Activated naive CD4-positive, alpha-beta T cell treated with anti-CD3 and anti-CD28 coated beads, Interleukin-2, amount 50 U/mL, for 24 hours (primary cell): Measurements from ENCODE around the gene QRFP.

Experiments
- H3K27ac Mint-ChIP-seq: one replicate; pipeline ENCODE4 v1.8.0; 2021; ENCODE audit warnings: mild to moderate bottlenecking, mixed read lengths
- H3K27me3 Mint-ChIP-seq: one replicate; pipeline ENCODE4 v1.8.0; 2021; ENCODE audit warnings: mixed read lengths
- H3K36me3 Mint-ChIP-seq: one replicate; pipeline ENCODE4 v1.8.0; 2021; ENCODE audit warnings: mixed read lengths
- H3K4me1 Mint-ChIP-seq: one replicate; pipeline ENCODE4 v1.8.0; 2021; ENCODE audit warnings: mixed read lengths
- H3K4me3 Mint-ChIP-seq: one replicate; pipeline ENCODE4 v1.8.0; 2021; ENCODE audit warnings: mild to moderate bottlenecking, mixed read lengths
- H3K9me3 Mint-ChIP-seq: one replicate; pipeline ENCODE4 v1.8.0; 2021; ENCODE audit warnings: mixed read lengths

QRFP gene, protein sequence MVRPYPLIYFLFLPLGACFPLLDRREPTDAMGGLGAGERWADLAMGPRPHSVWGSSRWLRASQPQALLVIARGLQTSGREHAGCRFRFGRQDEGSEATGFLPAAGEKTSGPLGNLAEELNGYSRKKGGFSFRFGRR

DNA sequence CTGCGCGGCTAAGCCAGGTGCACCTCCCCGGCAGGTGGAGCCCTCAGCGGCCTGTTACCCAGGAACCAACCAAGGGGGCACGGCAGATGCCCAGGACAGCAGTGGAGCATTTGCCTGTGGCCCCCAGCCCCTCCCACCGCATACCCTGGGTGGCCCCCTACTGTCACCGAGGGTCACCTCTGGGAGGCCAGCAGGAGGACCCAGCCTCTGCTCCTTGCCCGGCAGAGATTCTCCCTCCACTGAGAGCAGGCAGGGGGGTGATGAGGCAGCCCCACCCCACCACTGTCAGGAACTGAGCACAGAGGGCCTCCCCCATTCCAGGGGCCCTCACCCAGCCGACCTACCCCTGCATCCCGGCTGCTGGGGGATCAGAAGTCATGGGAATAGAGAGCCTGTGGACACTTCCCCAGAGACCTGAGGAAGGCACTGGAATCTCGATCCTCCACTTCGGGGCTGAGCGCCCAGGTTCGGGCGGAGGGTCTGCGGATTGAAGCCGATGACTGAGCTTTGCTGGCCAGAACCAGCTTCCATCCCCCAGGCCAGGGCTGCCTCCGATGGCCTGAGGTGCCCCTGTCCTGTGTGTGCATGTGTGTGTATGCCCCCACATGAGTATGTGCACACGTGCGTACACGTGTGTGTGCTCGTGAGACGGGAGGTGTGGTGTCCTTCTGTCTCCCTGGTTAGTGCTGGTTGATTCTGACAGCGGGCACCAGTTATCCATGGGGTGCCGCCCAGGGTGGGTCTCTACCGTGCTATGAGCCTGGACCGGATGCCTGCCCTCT, at the start of gene QRFP:
QRFP (minus strand) TSS at position 580 of the 782 bp plus-strand sequence. CDS start 2,974 bp downstream, outside the sequence.
- Mint-ChIP-seq H3K27ac (no peak within 1 kb of the TSS), H3K9me3 (no peaks in the 10 kb centered on the region), H3K4me1 (no peaks in the 10 kb centered on the region), H3K4me3 (no peak within 1 kb of the TSS), H3K36me3 (no peaks in the 10 kb centered on the region), H3K27me3 (no peaks in the 10 kb centered on the region)

DNA sequence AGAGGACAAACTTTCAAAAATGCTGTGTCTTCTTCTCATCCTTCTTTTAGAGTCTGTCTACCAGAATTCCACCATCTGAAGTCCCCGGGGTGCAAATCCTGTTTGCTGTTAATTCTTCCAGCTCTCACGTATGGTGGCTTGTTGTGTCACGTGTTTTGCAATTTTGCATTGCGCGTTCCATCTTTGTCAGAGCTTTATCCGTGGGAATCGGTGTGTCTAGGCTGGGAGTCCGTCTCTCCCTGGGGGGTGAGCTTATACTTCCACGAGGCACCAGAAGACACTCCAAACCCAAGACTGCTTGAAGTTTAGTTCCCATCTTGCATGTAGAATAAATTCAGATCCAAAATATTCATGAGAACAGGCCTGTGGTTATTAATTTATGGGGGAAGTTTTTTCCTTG, 48.6 kb upstream of the QRFP start:
- no peaks in the 10 kb centered on the region for H3K36me3 Mint-ChIP-seq
- H3K27me3 Mint-ChIP-seq, result peaks cover 40% of the 10 kb centered on the region
- H3K9me3 Mint-ChIP-seq, result no peaks in the 10 kb centered on the region
- H3K4me3 Mint-ChIP-seq, result no peak overlapping the region
- no peak overlapping the region for H3K27ac Mint-ChIP-seq
- peaks cover 6% of the 10 kb centered on the region for H3K4me1 Mint-ChIP-seq

DNA sequence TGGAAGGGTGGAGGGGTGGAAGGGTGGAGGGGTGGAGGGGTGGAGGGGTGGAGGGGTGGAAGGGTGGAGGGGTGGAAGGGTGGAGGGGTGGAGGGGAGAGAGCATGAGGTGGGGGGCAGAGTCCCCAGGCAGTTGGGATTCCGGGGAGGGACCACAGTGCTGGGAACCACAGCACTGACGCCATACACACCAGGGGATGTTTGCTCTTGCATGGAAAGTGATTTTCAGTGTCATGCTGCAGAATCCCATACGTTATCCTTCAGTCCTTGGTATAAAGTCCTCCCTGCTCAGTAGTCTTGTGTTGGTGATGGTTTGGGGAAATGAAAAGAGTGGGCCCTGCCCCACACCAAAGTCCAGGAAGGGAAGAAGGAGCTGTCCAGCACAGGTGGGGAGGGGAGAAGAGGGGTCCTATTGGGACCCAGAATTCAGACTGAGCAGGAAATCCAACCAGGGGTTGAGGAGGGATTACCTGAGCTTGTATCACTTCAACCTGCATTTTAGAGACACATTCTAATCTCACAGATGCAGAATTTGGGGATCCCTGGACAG, 48.0 kb upstream of the QRFP start:
- H3K27ac Mint-ChIP-seq, result no peak overlapping the region
- no peaks in the 10 kb centered on the region for H3K9me3 Mint-ChIP-seq
- H3K4me3 Mint-ChIP-seq, result no peak overlapping the region
- H3K36me3 Mint-ChIP-seq, result no peaks in the 10 kb centered on the region
- H3K27me3 Mint-ChIP-seq, result peaks cover 40% of the 10 kb centered on the region
- peaks cover 6% of the 10 kb centered on the region for H3K4me1 Mint-ChIP-seq

DNA sequence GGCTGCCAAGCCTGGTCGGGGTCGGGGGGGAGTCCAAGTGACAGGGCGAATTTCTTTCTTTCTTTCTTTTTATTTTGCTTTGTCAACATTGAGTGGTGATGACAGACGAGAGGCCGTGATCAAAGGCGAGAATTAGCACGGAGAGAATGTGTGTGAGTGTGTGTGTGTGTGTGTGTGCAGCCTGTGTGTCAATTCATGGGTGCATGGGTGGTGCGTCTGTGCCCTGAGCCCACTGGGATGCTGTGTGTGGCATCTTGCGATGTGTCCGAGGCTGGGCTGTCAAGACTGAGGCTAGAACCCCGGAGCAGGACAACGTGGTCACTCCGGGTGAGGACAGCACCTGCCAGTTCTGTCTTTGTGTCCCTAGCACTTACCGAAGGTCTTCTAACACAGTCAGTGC, 47.2 kb upstream of the QRFP start:
- Mint-ChIP-seq H3K4me1 (peaks cover 6% of the 10 kb centered on the region), H3K4me3 (no peak overlapping the region), H3K36me3 (no peaks in the 10 kb centered on the region), H3K27ac (no peak overlapping the region), H3K9me3 (no peaks in the 10 kb centered on the region), H3K27me3 (peaks cover 38% of the 10 kb centered on the region)

DNA sequence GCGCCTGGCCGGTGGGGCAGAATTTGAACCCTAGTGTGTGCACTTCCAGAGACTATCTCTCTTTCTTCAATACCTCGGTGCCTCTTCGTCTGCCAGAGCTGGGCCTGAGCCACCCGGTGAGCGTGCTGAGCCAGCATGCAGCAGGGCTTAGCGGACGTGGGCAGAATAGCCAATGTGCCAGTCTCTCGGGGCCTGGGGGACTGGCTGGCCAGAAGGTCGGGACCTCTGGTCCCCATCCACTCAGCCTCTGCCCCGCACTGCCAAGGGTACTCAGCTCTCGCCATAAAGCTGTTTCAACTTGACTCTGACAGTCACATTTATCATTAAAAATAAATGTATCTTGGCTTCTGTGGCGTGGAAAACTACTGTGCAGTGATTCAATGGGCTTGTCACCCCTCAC, 46.6 kb upstream of the QRFP start:
- Mint-ChIP-seq H3K27ac (no peak overlapping the region), H3K4me3 (no peak overlapping the region), H3K9me3 (no peaks in the 10 kb centered on the region), H3K4me1 (peaks cover 6% of the 10 kb centered on the region), H3K36me3 (no peaks in the 10 kb centered on the region), H3K27me3 (peaks cover 37% of the 10 kb centered on the region)

DNA sequence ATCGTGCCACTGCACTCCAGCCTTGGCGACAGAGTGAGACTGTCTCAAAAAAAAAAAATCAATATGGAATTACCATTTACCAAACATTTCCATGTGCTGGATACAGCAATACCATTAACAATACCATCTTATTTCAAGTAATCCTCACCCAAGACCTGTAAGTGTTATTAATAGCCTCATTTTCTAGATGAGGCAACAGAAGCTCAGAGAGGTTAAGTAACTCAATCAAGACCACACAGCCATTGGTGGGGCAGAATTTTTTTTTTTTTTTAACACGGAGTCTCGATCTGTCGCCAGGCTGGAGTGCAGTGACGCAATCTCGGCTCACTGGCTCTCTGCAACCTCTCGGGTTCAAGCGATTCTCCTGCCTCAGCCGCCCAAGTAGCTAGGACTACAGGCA, 46.1 kb upstream of the QRFP start:
- H3K4me1 Mint-ChIP-seq, result peaks cover 6% of the 10 kb centered on the region

DNA sequence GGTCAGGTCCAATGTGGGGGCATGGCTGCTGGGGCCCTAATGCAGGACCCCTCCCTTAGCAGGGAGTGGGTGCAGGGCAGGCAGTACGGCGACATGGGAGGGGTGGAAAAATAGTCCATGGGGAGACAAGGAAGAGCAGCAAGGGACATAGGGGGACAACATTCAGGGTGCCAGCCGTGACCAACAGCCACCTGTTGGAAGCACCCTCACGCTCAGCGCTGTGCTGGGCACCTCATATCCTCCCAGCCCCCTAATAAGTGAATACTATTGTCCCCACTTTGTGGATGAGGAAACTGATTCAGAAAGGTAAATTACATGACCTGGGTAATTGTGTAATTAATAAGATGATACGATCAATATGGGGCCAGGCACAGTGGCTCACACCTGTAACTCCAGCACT, 45.5 kb upstream of the QRFP start:
- no peak overlapping the region for H3K4me3 Mint-ChIP-seq
- H3K36me3 Mint-ChIP-seq, result no peaks in the 10 kb centered on the region
- H3K27me3 Mint-ChIP-seq, result peaks cover 38% of the 10 kb centered on the region
- H3K9me3 Mint-ChIP-seq, result no peaks in the 10 kb centered on the region
- no peak overlapping the region for H3K27ac Mint-ChIP-seq
- peaks cover 7% of the 10 kb centered on the region for H3K4me1 Mint-ChIP-seq

More for the DNA sequence above, 46.1 kb upstream of the QRFP start:
- H3K9me3 Mint-ChIP-seq, result no peaks in the 10 kb centered on the region
- no peak overlapping the region for H3K4me3 Mint-ChIP-seq
- no peaks in the 10 kb centered on the region for H3K36me3 Mint-ChIP-seq
- no peak overlapping the region for H3K27ac Mint-ChIP-seq
- peaks cover 38% of the 10 kb centered on the region for H3K27me3 Mint-ChIP-seq

DNA sequence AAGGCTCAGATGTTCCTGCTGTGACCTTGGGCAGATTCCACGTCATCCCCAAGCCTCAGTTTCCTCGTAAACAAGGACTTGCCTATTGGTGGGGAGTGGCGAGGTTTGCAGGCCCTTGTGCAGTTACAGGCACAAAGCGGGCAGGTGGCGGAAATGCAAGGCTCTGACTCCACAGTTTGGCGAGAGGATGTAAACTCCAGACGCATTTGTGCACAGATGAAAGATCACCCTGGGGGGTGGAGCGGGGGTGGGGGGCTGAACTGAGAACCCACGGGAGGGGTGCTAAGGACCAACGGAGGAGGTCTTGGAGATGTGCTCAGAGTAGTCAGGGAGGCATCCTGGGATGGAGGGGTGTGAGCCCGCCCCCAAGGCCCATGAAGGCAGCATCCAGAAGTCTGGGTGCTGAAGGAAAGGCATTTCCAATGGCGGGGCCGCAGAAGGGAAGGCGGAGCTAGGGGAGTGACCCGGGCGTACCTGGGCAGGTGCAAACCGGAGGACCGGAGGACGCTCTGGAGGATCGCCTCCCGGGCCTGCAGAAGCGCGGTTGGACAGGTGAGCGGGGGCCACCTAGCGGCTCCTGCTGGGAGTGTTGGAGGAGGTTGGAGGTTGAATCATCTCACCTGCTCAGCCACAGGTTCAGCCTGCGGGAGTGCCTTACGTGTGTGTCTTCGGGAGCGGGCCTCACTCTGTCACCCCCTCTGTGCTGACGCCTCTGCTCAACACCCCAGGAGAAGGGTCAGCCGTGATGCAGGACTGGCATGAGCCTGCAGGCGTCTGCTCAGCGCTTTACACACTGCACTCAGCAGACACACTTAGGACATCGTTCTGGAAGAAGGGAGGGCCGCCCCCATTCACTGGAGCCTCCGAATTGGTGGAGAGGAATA, 44.3 kb upstream of the QRFP start:
- Mint-ChIP-seq H3K9me3 (no peaks in the 10 kb centered on the region), H3K4me3 (peak overlapping the region; percentile 33), H3K27me3 (peaks cover 40% of the 10 kb centered on the region), H3K4me1 (peaks cover 12% of the 10 kb centered on the region), H3K36me3 (no peaks in the 10 kb centered on the region), H3K27ac (no peak overlapping the region)

DNA sequence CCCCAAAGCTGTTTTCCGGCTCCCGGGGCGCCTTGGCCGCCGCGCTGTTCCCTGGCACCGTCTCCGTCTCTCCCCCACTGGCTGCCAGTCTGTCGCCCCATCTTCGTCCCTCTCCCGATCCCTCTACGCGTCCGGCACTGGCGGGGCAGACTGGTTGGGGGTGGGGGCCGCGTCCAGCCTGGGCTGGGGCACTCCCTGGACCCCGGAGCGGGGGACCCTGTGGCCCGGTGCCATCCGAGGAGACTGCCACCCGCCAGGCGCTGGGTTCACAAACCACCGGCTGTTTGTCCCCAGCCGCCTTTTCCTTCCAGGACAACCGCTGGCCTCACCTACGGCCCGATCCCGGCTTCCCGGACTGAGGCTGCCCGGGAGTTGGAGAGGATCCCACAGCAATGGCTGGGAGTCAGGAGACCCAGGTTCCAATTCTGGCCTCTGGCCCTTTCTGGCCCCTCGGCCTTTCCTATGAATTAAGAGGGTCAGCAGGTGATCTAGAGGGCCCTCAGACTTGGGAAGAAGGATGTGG, 43.5 kb upstream of the QRFP start:
- no peaks in the 10 kb centered on the region for H3K9me3 Mint-ChIP-seq
- no peak overlapping the region for H3K4me3 Mint-ChIP-seq
- H3K36me3 Mint-ChIP-seq, result no peaks in the 10 kb centered on the region

DNA sequence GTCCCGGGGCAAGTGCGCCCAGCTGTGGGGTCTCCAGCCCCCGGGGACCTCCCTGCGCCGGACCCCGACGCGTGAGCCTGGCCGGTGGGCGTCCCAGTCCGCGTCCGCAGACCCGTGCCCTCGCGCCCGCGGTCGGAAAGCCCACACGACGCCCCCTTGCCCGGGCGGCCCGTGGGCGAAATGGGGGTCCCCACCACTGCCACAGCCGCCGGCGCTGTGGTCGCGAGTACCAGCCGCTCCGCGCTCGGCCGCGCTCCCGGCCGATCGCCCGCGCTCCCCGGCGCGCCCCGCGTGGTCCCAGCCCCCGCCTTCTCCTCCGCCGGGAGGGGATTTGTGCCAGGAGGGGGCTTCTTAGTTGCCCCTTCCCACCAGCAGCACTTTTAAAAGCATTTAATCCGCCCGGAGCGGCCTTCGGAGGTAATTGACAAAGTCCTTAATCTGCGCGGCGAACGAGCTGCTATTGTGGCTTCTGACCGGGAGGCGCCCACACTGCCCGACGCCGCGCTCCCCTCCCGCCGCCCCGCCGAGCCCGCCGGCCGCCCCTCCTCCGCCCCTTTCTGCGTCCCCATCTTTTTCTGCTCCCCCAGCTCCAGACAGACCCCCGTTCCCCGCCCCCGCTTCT, 42.9 kb upstream of the QRFP start:
- H3K4me3 Mint-ChIP-seq, result peak overlapping the region; percentile 11
- H3K4me1 Mint-ChIP-seq, result peaks cover 12% of the 10 kb centered on the region

More for the DNA sequence above, 43.5 kb upstream of the QRFP start:
- no peak overlapping the region for H3K27ac Mint-ChIP-seq
- peaks cover 12% of the 10 kb centered on the region for H3K4me1 Mint-ChIP-seq
- peaks cover 38% of the 10 kb centered on the region for H3K27me3 Mint-ChIP-seq

DNA sequence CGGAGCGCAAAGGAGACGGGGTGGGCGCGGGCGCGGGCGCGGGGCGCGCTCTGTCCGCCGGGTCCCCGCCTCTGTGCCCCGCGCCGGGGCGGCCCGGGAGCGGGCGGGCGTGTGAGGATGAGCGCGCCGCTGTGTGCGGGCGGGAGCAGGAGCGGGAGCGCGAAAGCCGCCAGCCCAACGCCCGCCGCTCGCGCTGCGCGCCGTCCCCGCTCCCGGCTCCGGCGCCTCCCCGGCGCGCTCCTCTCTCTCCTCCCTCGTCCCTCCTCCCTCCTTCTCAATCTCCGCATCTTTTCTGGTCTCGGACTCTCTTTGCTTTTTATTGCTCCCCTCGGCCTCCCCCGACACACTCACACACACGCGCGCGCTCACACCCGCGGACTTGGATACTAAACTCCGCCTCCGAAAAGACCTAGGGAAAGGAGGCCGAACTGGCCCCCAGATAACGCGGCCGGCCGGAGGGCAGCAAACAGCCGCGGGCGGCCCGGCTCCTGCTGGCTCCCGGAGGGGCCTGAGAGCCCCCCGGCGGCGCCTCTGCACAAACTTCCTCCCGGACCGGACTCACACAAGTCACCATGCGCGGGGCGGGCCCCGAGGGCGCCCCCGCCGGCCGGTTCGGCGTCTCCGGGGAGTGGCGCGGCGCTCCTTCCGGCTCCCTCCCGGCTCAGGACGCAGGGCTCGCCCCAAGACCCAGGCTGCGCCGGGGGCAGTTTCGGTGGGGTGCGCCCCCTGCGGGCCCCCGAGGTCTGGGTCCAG, 42.2 kb upstream of the QRFP start, which contains the start of gene FIBCD1:
FIBCD1 (minus strand) TSS at position 596 of the 753 bp plus-strand sequence. CDS start 640 bp downstream, outside the sequence.
- H3K4me1 Mint-ChIP-seq, result peaks cover 12% of the 10 kb centered on the region
- H3K27me3 Mint-ChIP-seq, result peaks cover 43% of the 10 kb centered on the region
- peak within 1 kb of the TSS; percentile 11 for H3K4me3 Mint-ChIP-seq

More for the DNA sequence above, 42.9 kb upstream of the QRFP start:
- Mint-ChIP-seq H3K9me3 (no peaks in the 10 kb centered on the region), H3K27ac (no peak overlapping the region), H3K36me3 (no peaks in the 10 kb centered on the region), H3K27me3 (peaks cover 44% of the 10 kb centered on the region)

DNA sequence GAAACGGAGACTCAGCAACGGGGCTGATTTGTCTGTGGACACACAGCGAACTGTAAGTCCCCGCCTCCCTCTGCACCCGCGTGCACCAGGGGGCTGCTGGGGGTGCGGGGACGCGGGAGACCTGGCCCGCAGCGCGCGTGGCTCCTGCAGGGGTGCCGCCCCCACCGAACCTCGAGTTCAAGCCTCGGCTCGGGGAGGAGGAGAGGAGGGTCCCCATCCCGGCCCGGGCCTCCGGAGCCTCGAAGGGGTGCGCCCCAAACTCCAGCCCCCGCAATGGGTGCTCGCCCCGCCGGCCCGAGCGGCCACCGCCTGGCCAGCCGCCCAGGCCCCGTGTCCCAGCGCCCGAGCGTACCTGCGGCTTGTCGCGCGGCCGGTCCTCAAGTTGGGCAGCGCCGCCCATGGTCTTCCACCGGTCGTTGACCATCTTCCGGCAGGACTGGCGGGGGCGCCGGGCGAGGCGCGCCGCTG, 41.6 kb upstream of the QRFP start:
- no peaks in the 10 kb centered on the region for H3K36me3 Mint-ChIP-seq
- no peaks in the 10 kb centered on the region for H3K9me3 Mint-ChIP-seq
- peaks cover 12% of the 10 kb centered on the region for H3K4me1 Mint-ChIP-seq
- H3K4me3 Mint-ChIP-seq, result no peak overlapping the region
- H3K27ac Mint-ChIP-seq, result no peak overlapping the region
- H3K27me3 Mint-ChIP-seq, result peaks cover 41% of the 10 kb centered on the region

More for the DNA sequence above, 42.2 kb upstream of the QRFP start, which contains the start of gene FIBCD1:
- Mint-ChIP-seq H3K36me3 (no peaks in the 10 kb centered on the region), H3K9me3 (no peaks in the 10 kb centered on the region), H3K27ac (no peak within 1 kb of the TSS)

DNA sequence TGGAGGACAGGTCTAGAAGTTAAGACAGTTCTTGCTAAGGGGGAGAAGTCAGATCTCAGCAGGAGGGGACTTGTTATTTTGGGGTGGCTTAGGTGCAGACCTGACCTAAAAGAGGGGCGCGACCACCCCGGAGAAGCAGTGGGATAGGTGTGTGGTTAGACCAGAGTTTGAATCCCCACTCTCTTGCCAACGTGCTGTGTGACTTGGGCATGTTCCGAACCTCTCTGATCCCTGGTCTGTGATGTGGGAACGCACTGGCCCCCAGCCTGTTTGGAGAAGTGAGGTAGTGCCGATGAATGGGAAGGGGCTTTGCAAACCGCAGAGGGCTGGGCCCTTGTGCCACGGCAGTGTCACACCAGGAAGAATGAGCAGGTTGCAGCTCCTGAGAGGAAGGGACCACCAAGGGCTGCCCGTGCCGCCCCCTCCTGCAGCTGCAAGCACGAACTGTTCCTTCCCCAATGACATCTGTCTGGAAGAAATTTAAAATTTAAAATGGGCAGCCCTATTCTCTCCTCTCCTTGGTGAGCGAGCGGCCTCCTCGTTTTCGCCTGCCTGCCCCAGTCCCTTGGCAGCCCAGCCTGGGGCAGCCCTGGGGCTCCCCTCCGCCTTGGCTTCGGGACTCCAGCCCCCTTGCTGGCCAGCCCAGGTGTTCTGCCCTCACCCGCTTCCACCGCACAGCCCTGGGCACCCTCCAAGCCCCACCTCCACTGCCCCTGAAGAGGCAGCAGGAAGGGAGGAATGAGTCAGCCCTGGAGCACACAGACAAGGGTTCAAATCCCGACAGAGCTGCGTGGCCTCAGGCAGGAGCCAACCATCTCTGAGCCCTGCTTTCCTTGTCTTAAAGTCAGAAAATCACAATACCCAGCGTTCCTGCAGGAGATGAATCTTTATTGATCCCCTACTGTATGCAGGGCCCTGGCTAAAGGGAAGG, 40.8 kb upstream of the QRFP start:
- H3K4me3 Mint-ChIP-seq, result no peak overlapping the region
- H3K4me1 Mint-ChIP-seq, result peaks cover 12% of the 10 kb centered on the region
- H3K9me3 Mint-ChIP-seq, result no peaks in the 10 kb centered on the region
- peaks cover 47% of the 10 kb centered on the region for H3K27me3 Mint-ChIP-seq
- no peaks in the 10 kb centered on the region for H3K36me3 Mint-ChIP-seq
- peak overlapping the region; percentile 57 for H3K27ac Mint-ChIP-seq
